Epidermal melanocyte (primary cell): ENCODE results near the gene CPEB4.

ENCODE experiments used
- DNase-seq: peaks from one replicate; pipeline ENCODE4 v3.0.0; 2011; ENCODE audit warnings: low spot score; ENCODE audit not compliant: insufficient read length

Gene CPEB4

GRCh38 chr5:173887610-173888472 is at the start of gene CPEB4:
Gene CPEB4, plus strand, starts transcription at chr5:173888349. Its CDS starts 1,385 bp downstream, at chr5:173889734.
- DNase-seq = peak; percentile 96

- DNase-seq = no peak
Observed at GRCh38 chr5:173839117-173839713, 48.9 kb upstream of the CPEB4 start.

GRCh38 chr5:173840111-173840983 is 47.8 kb upstream of the CPEB4 start:
- no peak for DNase-seq

GRCh38 chr5:173841710-173842109 is 46.4 kb upstream of the CPEB4 start:
- DNase-seq = no peak

GRCh38 chr5:173843794-173844193 is 44.4 kb upstream of the CPEB4 start:
- DNase-seq = no peak

GRCh38 chr5:173845321-173845720 is 42.8 kb upstream of the CPEB4 start:
- no peak for DNase-seq

GRCh38 chr5:173846929-173847501 is 41.1 kb upstream of the CPEB4 start:
- DNase-seq = no peak

- DNase-seq = no peak
Observed at GRCh38 chr5:173848986-173849596, 39.1 kb upstream of the CPEB4 start.

- no peak for DNase-seq
Observed at GRCh38 chr5:173849908-173850307, 38.2 kb upstream of the CPEB4 start.

GRCh38 chr5:173850659-173851058 is 37.5 kb upstream of the CPEB4 start:
- DNase-seq = no peak

GRCh38 chr5:173851595-173852243 is 36.4 kb upstream of the CPEB4 start:
- no peak for DNase-seq

GRCh38 chr5:173852790-173853359 is 35.3 kb upstream of the CPEB4 start:
- no peak for DNase-seq

GRCh38 chr5:173853370-173854131 is 34.6 kb upstream of the CPEB4 start:
- no peak for DNase-seq

GRCh38 chr5:173855162-173855994 is 32.8 kb upstream of the CPEB4 start:
- DNase-seq = no peak

- no peak for DNase-seq
Observed at GRCh38 chr5:173855995-173856656, 32.0 kb upstream of the CPEB4 start.

GRCh38 chr5:173857234-173857633 is 30.9 kb upstream of the CPEB4 start:
- no peak for DNase-seq

GRCh38 chr5:173858021-173858669 is 30.0 kb upstream of the CPEB4 start:
- no peak for DNase-seq
